HG03520 (cell line): ENCODE measurements around the gene XIRP1.

Experiments
- ATAC-seq: cut with Tn5 transposase; IDR thresholded peaks from one replicate; pipeline ENCODE4 v1.9.1; 2021; ENCODE audit warnings: mild to moderate bottlenecking, moderate library complexity; ENCODE audit not compliant: unreplicated experiment

Gene XIRP1

DNA sequence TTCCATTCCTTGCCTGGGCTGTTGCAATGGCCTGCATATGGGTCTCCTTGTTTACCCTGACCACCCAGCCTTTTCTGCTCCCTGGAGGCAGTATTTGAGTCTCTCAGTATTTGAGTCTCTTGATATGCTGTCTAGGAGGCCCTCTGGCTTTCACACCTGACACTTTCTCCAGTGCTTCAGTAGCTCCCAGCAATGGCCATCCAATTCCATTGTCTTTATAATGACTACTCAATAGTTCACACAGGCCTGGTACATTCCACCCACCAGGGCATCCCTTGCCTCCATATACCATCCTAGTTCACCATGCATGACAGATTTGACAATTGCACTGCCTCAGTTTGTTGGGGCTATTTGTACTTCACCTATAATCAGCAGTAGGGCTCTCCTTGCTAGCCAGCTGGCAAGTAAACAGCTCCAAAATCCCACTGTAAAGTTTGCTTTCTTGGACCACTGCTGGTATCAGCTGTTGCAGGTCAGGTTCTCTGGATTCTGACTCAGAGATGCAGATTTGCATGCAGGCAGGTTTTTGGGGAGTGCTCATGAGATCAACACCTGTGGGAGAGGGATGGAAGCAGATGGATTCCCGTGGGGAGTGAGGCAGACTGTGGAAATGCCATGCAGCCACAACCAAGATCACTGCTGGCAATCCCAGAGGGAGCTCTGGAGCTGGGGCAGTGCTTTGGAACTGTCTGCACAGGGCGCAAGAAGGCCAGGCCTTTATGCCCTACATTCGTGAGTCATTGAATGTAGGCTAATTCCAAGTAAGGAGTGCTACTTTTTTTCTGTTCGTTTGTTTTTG lies 19.1 kb upstream of the XIRP1 start:
- no peak for ATAC-seq

DNA sequence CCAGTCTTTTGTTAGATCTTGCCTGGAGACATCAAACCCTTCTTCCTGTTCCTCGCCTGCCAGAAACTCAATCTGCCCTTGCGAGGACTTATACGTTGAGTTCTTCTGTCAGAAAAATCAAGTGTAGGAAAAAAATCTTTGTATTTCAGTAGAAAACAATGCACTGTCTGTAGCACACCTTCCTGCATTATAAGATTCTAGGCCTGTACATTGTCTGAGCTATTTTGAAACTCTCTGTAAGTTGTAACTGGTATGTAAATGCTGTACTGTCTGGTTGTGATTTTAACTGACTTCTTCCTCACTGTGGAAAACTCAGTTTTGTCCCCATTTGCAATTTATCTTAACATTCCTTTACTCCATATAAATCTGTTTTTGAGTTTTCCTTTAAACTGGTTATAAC lies 17.7 kb upstream of the XIRP1 start:
- ATAC-seq, result no peak

GRCh38 chr3:39209329-39209970 lies 17.1 kb upstream of the XIRP1 start:
- no peak for ATAC-seq

DNA sequence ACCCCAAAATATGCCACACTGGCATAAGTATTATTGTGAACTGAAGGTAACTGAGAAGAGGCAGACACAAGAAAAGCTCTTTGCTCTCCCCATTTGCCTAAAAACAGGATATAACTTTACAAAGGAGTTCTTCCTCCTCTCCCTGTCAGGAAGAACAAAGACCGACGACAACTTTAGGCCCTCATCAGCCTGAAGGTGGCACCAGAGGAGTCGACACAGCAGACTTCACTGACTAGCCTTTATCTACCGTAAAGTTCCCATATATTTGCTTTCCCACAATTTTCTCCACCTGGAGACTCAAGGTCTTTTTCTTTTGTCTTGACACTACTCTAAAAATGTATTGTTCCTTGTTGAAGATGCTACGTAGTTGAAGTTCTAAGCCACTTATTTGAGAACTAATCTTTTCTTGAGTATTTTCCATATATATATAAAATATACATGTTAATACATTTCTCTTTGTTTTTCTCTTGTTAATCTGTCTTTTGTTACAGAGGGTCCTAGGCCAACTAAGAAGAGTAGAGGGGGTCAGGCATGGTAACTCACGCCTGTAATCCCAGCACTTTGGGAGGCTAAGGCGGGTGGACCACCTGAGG lies 16.2 kb upstream of the XIRP1 start:
- no peak for ATAC-seq

DNA sequence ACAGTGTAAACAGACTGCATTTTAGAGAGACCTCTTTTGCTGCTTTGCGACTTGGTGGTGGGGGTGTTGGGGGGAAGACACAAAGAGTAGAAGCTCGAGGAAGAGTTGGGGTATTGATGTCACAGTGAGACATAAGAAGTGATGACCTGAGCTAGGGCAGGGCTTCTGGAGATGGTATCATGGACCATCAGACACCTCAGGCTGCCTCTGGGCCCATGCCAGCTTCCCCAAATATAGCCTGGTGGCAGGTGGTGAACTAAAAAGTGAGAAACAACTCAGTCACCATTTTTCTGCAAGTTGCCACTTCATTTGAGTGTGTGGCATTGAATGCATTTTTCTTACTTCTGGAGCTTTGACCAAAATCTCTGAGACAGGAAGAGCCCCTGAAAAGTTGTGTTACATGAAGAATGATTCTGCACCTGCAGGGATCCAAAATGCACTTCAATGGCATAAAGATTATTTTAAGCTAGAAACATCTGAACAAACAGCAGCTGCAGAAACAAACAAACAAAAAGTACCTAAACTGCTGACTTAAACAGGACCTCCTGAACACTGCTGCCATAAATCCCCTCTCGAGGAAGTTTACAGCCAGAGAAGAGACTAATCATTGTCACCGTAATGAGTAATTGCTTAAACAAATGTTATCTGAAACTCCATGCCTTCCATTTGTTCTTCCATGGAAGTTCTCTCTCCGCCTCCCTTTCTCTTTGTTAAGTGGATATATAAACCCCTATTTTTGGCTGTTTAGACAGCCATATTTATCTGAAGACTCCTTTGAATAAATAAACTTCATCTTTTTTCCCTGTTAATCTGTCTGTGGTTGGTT lies 15.2 kb upstream of the XIRP1 start:
- ATAC-seq, result no peak

DNA sequence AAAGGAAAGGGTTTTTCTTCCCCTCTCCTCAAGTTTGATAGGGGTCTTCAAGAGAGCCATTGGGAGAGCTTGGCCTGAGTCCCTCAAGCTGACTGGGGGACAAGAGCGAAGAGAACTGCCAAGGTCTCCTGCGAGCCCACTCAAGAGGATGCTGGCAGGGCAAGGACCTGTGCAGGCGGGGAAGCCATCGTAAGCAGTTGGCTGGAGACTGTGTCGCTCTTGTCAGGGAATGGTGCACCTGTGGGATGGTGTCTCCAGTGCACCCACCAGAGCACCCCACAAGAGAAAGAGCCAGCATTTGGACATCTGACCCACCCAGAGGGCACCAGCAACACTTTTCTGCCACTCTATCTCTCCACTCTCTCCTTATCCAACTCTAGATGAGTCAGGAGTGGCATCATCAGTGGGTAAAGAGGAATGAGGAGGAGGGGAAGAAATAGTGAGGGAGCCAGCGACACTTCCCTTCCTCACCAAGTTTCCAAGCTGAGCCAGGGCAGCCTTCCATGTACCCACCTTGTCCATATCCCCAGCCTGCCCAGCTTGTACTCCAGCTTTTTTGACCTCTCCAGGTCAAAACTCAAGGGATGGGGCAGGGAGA lies 13.6 kb upstream of the XIRP1 start:
- no peak for ATAC-seq

GRCh38 chr3:39205131-39205530 lies 12.7 kb upstream of the XIRP1 start:
- ATAC-seq, result no peak

- no peak for ATAC-seq
These were observed 11.5 kb upstream of the XIRP1 start for GRCh38 chr3:39203860-39204259.

- ATAC-seq, result no peak
These were observed 11.0 kb upstream of the XIRP1 start for GRCh38 chr3:39203402-39203801.

DNA sequence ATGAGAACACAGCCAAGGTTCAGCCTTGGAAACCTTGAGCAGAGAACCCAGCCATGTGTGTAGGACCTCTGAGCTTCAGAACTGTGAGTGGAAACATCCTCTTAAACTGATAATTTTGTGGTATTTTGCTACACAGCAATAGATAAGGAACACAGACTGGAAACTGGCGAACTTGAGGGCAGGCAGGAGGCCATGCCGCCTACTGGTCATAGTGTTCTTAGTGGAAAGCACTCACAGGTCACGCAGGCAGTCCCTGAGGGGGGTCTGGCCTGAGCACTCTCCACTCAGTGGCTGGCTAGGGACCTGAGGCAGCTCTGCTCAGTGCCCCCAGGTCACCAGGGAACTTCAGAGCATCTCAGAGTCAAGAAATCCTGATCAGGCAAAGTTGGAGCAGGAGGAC lies 9.7 kb upstream of the XIRP1 start:
- ATAC-seq, result no peak

GRCh38 chr3:39196671-39197356 lies 4.4 kb upstream of the XIRP1 start:
- no peak for ATAC-seq

- ATAC-seq, result no peak
These were observed 3.6 kb upstream of the XIRP1 start for GRCh38 chr3:39196034-39196433.

GRCh38 chr3:39193391-39193790 lies 996 bp upstream of the XIRP1 start:
- ATAC-seq, result no peak

DNA sequence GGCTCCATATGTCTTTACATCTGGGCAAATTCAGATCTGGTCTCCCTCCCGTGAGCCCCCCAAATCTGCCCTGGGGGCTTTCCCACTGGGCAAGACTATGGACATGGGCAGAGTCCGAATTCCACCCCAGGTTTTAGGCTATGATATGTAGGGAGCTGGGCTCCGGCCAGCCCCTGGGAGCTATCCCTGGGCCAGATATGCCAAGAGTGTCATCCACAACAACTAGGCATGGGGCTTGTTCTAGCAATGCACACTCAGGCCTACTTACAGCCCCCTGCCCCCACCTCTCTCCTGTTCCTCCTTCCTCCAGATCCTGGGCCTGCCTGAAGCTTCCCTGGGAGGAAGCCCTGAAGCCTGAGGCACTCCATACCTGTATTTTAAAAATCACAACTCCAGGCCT lies 622 bp downstream of the XIRP1 start:
- ATAC-seq, result no peak

GRCh38 chr3:39191111-39191510 lies 1.3 kb downstream of the XIRP1 start:
- ATAC-seq, result no peak

DNA sequence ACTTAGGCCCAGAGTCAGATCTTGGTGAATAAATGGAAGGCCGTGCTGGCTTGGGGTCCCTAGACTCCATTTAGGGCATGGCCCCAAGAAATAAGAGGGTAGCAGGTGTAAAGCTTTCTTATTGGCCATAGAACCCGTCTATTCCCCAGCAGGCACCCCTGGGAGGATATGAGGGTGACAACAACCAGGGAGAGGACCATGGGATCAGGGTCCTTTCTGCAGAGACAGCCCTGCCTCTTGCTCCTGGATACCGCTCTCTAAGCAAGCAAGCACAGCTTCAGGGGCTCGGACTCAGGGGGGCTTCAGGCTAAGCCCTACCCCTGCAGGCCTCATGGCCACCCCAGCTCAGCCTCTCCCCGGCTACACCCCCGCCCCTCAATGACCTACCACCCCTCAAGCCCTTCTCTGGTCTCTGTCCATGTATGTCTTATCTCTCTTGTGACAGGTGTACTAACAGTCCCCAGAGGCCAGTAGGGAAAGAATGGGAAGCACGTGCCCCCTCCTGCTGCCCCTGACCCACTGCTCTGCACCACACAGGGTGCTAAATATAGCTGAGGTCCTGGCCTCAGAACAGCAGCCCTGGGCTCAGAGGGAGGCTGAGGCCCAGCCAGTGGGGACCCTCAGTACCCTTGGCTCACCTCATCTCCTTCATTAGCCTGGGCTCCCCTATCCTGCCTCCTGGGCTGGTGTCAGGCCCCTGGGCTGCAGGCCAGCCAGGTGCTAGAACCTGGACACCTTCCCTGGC lies 1.9 kb downstream of the XIRP1 start:
- no peak for ATAC-seq

DNA sequence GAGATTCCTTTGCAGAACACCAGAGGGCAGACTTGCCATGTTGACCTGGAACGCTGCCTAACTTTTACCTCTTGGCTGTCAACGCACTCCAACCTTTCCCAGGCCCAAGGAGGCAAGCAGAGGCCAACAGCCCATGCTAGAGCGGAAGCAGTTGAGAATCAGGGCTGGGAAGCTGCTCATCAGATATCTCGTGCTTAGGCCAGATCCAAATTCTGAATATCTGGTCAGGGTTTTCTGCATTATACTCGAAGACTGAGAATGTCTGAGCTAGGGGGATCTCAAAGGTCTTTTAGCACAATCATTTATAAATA lies 2.5 kb downstream of the XIRP1 start:
- ATAC-seq, result no peak

DNA sequence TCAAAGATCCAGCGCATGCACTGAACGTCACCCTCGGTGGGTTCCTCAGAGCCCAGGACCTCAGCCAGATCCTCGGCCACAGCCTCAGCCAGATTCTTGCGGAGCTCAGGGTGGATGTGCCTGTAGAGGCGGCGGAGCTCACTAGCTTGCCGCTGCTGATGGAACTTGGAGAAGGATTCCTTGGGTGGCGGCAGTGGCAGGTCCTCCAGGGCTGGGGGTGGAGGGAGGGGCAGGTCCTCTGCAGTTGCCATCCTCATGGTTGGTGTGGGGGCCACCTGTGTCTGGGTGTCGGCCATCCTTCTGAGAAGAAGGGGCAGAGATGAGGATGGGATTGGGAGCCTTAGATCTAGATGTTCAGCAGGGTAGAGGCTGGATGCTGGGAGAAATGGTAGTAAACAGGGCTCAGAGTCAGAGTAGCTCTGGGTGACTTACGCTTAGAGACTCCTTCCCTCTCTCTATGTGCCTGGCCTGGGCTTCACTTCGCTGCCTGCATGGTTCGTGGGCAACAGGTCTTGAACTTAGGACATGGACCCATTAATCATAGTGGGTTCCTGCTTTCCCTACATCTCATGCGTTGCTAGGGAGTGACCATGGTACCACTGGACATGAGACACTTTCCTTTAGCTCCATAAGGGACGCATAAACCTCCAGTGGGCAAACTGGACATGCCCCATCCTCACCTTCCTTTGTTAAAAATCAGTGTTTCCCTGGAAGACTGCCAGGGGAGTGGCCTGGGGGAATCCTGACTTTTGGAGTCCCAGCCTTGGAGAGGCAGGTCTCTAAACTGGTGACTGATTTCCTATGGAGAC lies 3.0 kb downstream of the XIRP1 start:
- ATAC-seq, result no peak
